ENCODE data around the gene USP35.

DNA sequence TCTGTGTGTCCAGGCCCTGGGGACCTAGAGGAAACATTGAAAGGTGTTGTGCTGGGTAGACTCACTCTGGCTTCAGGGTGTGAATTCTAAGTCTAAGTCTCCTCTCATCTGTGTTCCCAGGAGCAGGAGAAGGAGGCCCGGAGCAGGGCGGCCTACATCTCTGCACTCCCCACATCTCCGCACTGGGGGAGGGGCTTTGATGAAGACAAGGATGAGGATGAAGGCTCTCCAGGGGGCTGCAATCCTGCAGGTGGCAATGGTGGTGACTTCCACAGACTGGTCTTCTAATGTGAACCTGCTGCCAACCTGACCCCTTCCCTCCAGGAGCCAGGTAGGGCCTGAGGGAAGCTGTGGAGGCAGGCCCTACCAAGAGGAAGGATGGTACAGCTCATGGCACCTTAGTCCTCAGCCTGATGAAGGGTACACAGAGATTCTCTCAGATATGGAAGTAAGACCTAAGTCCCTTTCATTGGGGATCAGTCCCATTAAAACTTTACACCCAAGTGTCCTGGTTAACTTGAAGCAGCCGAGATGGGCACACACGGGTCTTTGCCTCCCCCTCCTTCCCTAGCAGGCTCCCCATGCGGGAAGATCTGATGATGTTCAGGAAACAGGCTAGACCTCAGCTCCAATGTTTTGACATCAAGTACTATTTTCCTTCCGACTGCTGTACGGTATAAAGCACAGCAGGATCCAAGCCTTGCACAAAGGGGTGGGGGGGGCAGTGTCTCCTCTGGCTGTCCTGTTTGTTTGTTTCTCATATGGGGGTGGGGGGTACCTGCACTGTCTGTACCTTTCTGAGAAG is 25.0 kb downstream of the USP35 start:
- TF ChIP-seq, protein P1, sequence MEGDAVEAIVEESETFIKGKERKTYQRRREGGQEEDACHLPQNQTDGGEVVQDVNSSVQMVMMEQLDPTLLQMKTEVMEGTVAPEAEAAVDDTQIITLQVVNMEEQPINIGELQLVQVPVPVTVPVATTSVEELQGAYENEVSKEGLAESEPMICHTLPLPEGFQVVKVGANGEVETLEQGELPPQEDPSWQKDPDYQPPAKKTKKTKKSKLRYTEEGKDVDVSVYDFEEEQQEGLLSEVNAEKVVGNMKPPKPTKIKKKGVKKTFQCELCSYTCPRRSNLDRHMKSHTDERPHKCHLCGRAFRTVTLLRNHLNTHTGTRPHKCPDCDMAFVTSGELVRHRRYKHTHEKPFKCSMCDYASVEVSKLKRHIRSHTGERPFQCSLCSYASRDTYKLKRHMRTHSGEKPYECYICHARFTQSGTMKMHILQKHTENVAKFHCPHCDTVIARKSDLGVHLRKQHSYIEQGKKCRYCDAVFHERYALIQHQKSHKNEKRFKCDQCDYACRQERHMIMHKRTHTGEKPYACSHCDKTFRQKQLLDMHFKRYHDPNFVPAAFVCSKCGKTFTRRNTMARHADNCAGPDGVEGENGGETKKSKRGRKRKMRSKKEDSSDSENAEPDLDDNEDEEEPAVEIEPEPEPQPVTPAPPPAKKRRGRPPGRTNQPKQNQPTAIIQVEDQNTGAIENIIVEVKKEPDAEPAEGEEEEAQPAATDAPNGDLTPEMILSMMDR (IDR thresholded peaks at IDR 0.05), result no peak
- no peak for TF ChIP-seq POLR2A (IDR thresholded peaks at IDR 0.05)
